Common myeloid progenitor, CD34-positive (primary cell): ENCODE data around the gene PCBP2.

Experiments
- CTCF ChIA-PET: fragments of 350-600 bp; sonication (Branson Sonifier 250); formaldehyde crosslinking; loops from one replicate; lab custom pipeline; 2021; ENCODE audit warnings: antibody characterized with exemption; lab: Charles Lee
- POLR2A ChIA-PET: fragments of 350-600 bp; sonication (Branson Sonifier 250); formaldehyde crosslinking; loops from one replicate; lab custom pipeline; 2021; ENCODE audit warnings: antibody characterized with exemption; lab: Charles Lee
- DNase-seq, 3 donors: peaks; one replicate each; pipeline versions ENCODE4 v3.0.0 to v3.0.0-alpha.2; 2013
- H3K27ac ChIP-seq, 2 experiments: 1 replicate in 1 of 2; 2 replicates in 1 of 2; pipeline ENCODE4 v1.7.0; 2013; ENCODE audit warnings: inconsistent platforms in 2 of 2, low read length in 2 of 2, mild to moderate bottlenecking in 2 of 2, low read depth in 1 of 2, moderate library complexity in 1 of 2; ENCODE audit not compliant: severe bottlenecking in 2 of 2, insufficient read depth in 1 of 2, poor library complexity in 1 of 2
- H3K27me3 ChIP-seq, 5 experiments: replicated peaks in 2 of 5; 1 replicate in 3 of 5; 2 replicates in 2 of 5; pipeline versions ENCODE4 v1.6.1 to v1.7.0; 2013; ENCODE audit warnings: low read length in 4 of 5, mild to moderate bottlenecking in 2 of 5, moderate library complexity in 2 of 5, inconsistent platforms in 1 of 5; ENCODE audit not compliant: insufficient read depth in 5 of 5, control insufficient read depth in 4 of 5
- H3K36me3 ChIP-seq, 4 experiments: 1 replicate in 2 of 4; 2 replicates in 2 of 4; pipeline versions ENCODE4 v1.6.1 to v1.7.0; 2013; ENCODE audit warnings: low read length in 3 of 4, control low read depth in 1 of 4, mild to moderate bottlenecking in 1 of 4; ENCODE audit not compliant: control insufficient read depth in 4 of 4, insufficient read depth in 4 of 4
- H3K4me1 ChIP-seq, 4 experiments: 1 replicate in 3 of 4; 2 replicates in 1 of 4; pipeline versions ENCODE4 v1.6.1 to v1.7.1; 2013; ENCODE audit warnings: low read length in 3 of 4, mild to moderate bottlenecking in 3 of 4, control low read depth in 1 of 4, inconsistent platforms in 1 of 4, moderate library complexity in 1 of 4; ENCODE audit not compliant: control insufficient read depth in 4 of 4, insufficient read depth in 4 of 4; ENCODE audit errors: control extremely low read depth in 1 of 4
- H3K4me3 ChIP-seq, 7 experiments: 1 replicate in 4 of 7; 2 replicates in 3 of 7; pipeline versions ENCODE4 v1.5.1 to v1.7.0; 2013; ENCODE audit warnings: mild to moderate bottlenecking in 7 of 7, low read length in 6 of 7, moderate library complexity in 6 of 7, inconsistent platforms in 2 of 7, low read depth in 2 of 7, control low read depth in 1 of 7; ENCODE audit not compliant: insufficient read depth in 4 of 7, control insufficient read depth in 1 of 7; ENCODE audit errors: extremely low read depth in 1 of 7
- H3K9me3 ChIP-seq, 5 experiments: 1 replicate in 4 of 5; 2 replicates in 1 of 5; pipeline versions ENCODE4 v1.6.1 to v1.7.1; 2013; ENCODE audit warnings: low read length in 4 of 5, mild to moderate bottlenecking in 2 of 5, inconsistent platforms in 1 of 5, low read depth in 1 of 5, moderate library complexity in 1 of 5; ENCODE audit not compliant: control insufficient read depth in 4 of 5, insufficient read depth in 2 of 5; ENCODE audit errors: control extremely low read depth in 1 of 5
- WGBS: methylation state at CpG from one replicate; pipeline ENCODE4 v1.1.5; 2013; ENCODE audit not compliant: insufficient coverage; 5-methylcytosine and 5-hydroxymethylcytosine counted together

The PCBP2 gene

DNA sequence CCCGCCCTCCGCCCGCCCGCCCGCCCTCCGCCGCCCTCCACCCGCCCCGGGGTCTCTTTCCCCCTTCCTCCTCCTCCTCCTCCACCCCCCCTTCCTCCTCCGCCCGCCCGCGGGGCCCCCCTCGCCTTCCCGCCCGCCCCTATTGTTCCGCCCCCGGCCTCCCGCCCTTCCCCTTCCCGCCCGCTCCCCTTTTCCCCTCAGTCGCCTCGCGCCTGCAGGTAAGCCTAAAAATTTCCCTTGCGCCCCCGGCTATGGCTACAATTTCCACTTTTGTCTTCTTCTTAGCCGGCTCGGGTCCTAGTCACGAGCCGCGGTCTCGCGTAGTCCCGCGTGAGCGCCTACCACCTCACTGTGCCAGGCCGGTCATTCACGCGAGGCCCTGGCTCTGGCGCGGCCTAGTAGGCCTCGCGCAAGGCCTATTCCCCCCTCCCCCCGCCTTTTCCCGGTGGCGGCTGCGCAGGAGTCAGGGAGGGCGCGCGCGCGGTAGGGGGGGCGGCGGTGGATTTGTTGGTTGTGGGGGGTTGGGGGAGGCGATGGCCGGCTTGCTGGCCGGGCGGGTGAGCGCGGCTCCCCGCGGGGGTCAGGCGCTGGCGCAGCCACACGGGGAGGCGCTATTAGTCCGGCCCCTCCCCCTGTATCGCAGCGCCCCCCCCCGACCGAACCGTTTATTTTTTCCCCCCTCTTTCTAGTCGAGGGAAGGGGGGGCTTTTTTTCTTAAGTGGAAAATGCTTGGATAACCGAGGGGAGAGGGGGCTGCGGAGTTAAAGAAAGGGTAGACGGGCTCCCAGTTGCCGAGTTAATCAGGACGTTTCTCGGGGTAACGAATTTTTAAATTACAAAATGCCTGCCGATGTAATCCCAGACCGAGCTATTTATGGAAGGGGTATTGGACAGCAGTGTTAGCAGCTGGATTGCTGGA lies 516 bp downstream of the PCBP2 start:
- CTCF ChIA-PET, result interaction anchor here (0.7 to 3.5 kb wide), 2 partner anchors 10 to 24 kb away, joined by 4 to 11 read pairs; no protein-coding TSS in a partner anchor
- Histone ChIP-seq H3K36me3 (peaks cover 17 to 51% (median 34%) of the 10 kb centered on the region in 4 experiments), H3K9me3 (no peaks in the 10 kb centered on the region), H3K4me3 (peak overlapping the region; percentile 55 to 98 (median 89)), H3K27ac (peak overlapping the region; percentile 94), H3K4me1 (peaks cover 8 to 20% (median 13%) of the 10 kb centered on the region in 4 experiments), H3K27me3 (no peaks in the 10 kb centered on the region)
- POLR2A ChIA-PET, result interaction anchor here (0.7 to 2.4 kb wide), 2 partner anchors 29 to 70 kb away, joined by 3 to 6 read pairs; no protein-coding TSS in a partner anchor
- peak; percentile 83 to 90 (median 89) for DNase-seq
- WGBS, result 0% methylated on average over 27 of the region's 82 CpGs

DNA sequence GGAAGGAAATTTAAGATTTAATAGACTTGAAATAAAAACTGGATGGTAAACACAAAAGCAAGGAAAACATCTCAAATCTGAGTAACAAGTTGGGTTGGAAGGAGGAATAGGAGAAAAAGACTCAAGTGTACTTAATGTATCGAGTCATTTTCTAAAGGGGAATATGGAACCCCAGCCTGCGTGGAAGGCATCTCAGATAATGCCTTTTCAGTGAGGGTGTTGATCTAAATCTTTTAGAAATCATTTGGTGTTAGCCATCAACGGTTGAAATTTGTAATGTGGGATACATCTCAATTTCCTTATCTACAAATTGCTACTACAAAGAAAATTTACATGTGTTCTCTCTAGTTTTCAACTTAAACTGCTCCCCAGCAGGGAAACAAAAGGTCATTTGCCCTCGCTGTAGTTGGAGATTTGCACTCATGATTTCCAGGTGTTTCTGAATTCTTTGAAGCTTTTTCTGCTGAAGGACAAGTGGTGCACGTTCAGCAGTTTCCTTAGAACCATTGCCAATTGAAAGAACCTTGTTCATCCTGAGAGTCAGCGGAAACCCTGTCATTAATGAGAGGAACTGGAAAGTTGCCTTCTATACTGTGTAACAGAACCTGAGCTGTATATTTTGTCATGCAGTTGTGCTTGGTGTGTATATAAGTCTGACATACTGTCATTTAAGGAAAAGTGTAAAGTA lies 2.2 kb downstream of the PCBP2 start:
- Histone ChIP-seq H3K27ac (peak overlapping the region in 1 of 2 experiments; percentile 94), H3K9me3 (no peaks in the 10 kb centered on the region), H3K36me3 (peaks cover 16 to 57% (median 36%) of the 10 kb centered on the region in 4 experiments), H3K4me3 (peak overlapping the region in 4 of 7 experiments; percentile 84 to 98 (median 94)), H3K27me3 (no peaks in the 10 kb centered on the region), H3K4me1 (peaks cover 8 to 20% (median 13%) of the 10 kb centered on the region in 4 experiments)
- no peak for DNase-seq
- 83% methylated on average over 2 of the region's 6 CpGs for WGBS
- ChIA-PET CTCF (interaction anchor here (1.8 to 3.5 kb wide), 4 partner anchors 13 to 109 kb away, joined by 4 to 14 read pairs (median 8); no protein-coding TSS in a partner anchor), POLR2A (interaction anchor here (0.6 to 2.4 kb wide), 4 partner anchors 14 to 28 kb away, joined by 3 to 6 read pairs (median 4); no protein-coding TSS in a partner anchor)

DNA sequence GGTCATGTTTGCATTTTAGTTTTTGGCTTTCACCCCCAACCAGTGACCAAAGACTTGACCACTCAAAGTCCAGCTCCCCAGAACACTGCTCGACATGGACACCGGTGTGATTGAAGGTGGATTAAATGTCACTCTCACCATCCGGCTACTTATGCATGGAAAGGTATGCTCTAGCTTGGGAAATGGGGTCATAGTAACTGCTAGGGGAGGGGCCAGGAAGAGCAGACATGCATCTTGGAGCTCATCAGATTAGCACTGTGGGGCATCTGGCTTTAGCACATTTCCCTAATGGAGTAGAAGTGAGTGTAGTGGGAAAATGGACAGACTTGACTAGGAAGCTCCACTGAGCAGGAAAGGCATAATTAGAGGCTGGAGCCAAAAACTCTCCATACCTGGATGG lies 2.8 kb downstream of the PCBP2 start:
- Histone ChIP-seq H3K27me3 (no peaks in the 10 kb centered on the region), H3K27ac (no peak overlapping the region), H3K4me3 (no peak overlapping the region), H3K9me3 (no peaks in the 10 kb centered on the region), H3K36me3 (peaks cover 18 to 63% (median 40%) of the 10 kb centered on the region in 4 experiments), H3K4me1 (peaks cover 8 to 20% (median 13%) of the 10 kb centered on the region in 4 experiments)
- ChIA-PET POLR2A (interaction anchor here (0.6 to 2.4 kb wide), 3 partner anchors 14 to 27 kb away, joined by 3 to 6 read pairs (median 4); no protein-coding TSS in a partner anchor), CTCF (interaction anchor here (1.2 to 3.5 kb wide), 6 partner anchors 10 to 110 kb away, joined by 3 to 14 read pairs (median 6); no protein-coding TSS in a partner anchor)
- WGBS, result 100% methylated on average over 1 of the region's 3 CpGs
- DNase-seq, result no peak

DNA sequence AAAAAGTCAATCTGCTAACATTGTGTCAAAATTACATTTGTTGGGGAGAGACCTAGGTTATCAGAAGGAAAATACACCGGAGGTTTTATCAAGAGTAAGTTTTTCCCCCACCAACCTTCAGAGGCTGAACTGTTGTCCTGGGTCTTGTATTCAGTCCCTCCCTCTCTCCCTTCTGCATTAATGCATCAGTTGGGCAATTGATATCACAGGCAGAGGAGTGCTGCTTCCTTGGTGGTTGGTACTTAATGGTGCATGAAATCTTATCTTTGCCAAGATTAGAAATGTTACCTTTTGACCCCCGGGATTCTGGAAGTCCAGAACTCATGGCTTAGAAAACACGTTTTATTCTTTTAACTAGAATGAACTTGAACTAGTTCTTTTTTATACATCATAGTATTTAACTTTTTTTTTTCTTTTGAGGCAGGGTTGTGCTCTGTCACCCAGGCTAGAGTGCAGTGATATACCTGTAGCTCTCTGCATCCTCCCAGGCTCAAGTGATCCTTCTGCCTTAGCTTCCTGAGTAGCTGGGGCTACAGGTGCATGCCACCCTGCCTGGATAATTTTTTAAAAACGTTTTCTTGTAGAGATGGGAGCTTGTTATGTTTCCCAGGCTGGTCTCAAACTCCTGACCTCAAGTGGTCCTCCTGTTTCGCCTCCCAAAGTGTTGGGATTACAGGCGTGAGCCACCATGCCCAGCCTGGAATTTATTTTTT lies 4.9 kb downstream of the PCBP2 start:
- POLR2A ChIA-PET, result interaction anchor here (0.7 to 1.2 kb wide), 2 partner anchors 9 to 62 kb away, joined by 3 to 5 read pairs; no protein-coding TSS in a partner anchor
- WGBS, result 67% methylated on average over 1 of the region's 6 CpGs
- H3K4me3 ChIP-seq, result no peak overlapping the region
- H3K27me3 ChIP-seq, result no peaks in the 10 kb centered on the region
- H3K36me3 ChIP-seq, result peaks cover 25 to 84% (median 59%) of the 10 kb centered on the region in 4 experiments
- no peak overlapping the region for H3K27ac ChIP-seq
- CTCF ChIA-PET, result interaction anchor here (2.5 to 3.2 kb wide), 2 partner anchors 20 to 112 kb away, joined by 5 to 9 read pairs; no protein-coding TSS in a partner anchor
- no peak for DNase-seq
- no peaks in the 10 kb centered on the region for H3K9me3 ChIP-seq
- H3K4me1 ChIP-seq, result peaks cover 8 to 17% (median 13%) of the 10 kb centered on the region in 4 experiments

DNA sequence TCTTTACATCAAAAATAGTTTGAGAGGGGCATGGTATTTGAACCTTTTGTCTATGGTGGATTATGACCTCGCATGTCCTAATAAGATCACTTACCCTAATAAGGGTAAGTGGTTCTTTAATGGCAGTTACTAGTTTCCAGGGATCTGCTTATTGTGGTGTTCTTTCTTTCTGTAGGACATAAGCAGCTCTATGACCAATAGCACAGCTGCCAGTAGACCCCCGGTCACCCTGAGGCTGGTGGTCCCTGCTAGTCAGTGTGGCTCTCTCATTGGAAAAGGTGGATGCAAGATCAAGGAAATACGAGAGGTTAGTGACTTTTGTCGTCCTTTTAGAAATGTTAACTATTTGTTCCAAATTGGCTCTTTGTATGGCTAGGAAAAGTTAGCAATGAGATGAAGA lies 7.2 kb downstream of the PCBP2 start:
- Histone ChIP-seq H3K36me3 (peaks cover 35 to 100% (median 77%) of the 10 kb centered on the region in 4 experiments), H3K9me3 (no peaks in the 10 kb centered on the region)

DNA sequence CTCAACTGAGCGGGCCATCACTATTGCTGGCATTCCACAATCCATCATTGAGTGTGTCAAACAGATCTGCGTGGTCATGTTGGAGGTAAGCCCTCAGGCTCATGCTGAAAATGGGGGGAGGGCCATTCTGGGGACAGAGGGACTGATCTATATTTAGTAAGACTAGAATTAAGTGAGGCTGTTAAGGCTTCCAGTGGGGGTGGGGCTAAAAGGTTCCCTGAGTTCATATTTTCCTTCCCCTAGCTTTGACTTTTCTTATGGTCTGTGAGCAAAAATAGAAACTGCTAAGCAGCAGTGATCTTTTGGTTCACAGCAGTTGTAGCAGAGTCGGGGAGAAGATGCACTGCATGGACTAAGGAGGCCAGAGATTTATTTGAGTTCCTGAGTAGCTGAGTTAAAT lies 9.2 kb downstream of the PCBP2 start:
- no peak overlapping the region for H3K27ac ChIP-seq
- no peaks in the 10 kb centered on the region for H3K4me1 ChIP-seq
- CTCF ChIA-PET, result interaction anchor here (2.0 kb wide), 1 partner anchor 15 kb away, joined by 9 read pairs; no protein-coding TSS in a partner anchor
- DNase-seq, result no peak
- H3K36me3 ChIP-seq, result peaks cover 33 to 100% (median 82%) of the 10 kb centered on the region in 4 experiments
- POLR2A ChIA-PET, result interaction anchor here (2.6 kb wide), 1 partner anchor 21 kb away, joined by 5 read pairs; no protein-coding TSS in a partner anchor
- no peaks in the 10 kb centered on the region for H3K9me3 ChIP-seq
- 100% methylated on average over 3 of the region's 3 CpGs for WGBS
- H3K27me3 ChIP-seq, result no peaks in the 10 kb centered on the region
- no peak overlapping the region for H3K4me3 ChIP-seq

More for the DNA sequence above, 7.2 kb downstream of the PCBP2 start:
- CTCF ChIA-PET, result interaction anchor here (1.0 to 3.2 kb wide), 4 partner anchors 14 to 114 kb away, joined by 3 to 13 read pairs (median 6); no protein-coding TSS in a partner anchor
- WGBS, result 100% methylated on average over 3 of the region's 4 CpGs
- Histone ChIP-seq H3K27ac (no peak overlapping the region), H3K27me3 (no peaks in the 10 kb centered on the region), H3K4me3 (no peak overlapping the region), H3K4me1 (peaks cover 0 to 4% (median 2%) of the 10 kb centered on the region in 4 experiments)
- POLR2A ChIA-PET, result no interaction called here
- DNase-seq, result no peak
